HG03108 (cell line): Measurements from ENCODE around the gene TMEM11.

Source experiments
- ATAC-seq: cut with Tn5 transposase; IDR thresholded peaks from one replicate; pipeline ENCODE4 v1.9.1; 2021; ENCODE audit warnings: moderate library complexity; ENCODE audit not compliant: unreplicated experiment

TMEM11 gene

GRCh38 chr17:21214015-21214776, at the start of gene TMEM11:
Gene TMEM11, minus strand, starts transcription at chr17:21214161. Its CDS starts 9 bp downstream, at chr17:21214152.
- ATAC-seq = peak; percentile 89

GRCh38 chr17:21263376-21263775, 49.4 kb upstream of the TMEM11 start:
- no peak for ATAC-seq

- ATAC-seq = no peak
Observed at GRCh38 chr17:21262259-21262993, 48.5 kb upstream of the TMEM11 start.

GRCh38 chr17:21258593-21258992, 44.6 kb upstream of the TMEM11 start:
- ATAC-seq = no peak

GRCh38 chr17:21253646-21254441, 39.9 kb upstream of the TMEM11 start:
- no peak for ATAC-seq

GRCh38 chr17:21252796-21253645, 39.1 kb upstream of the TMEM11 start, which contains the start of gene NATD1:
Gene NATD1, minus strand, starts transcription at chr17:21253410. Its CDS starts 146 bp downstream, at chr17:21253264.
- ATAC-seq = peak; percentile 65

GRCh38 chr17:21252289-21252795, 38.4 kb upstream of the TMEM11 start:
- no peak for ATAC-seq

GRCh38 chr17:21251337-21252010, 37.5 kb upstream of the TMEM11 start:
- ATAC-seq = no peak

GRCh38 chr17:21250854-21251253, 36.9 kb upstream of the TMEM11 start:
- no peak for ATAC-seq

- no peak for ATAC-seq
Observed at GRCh38 chr17:21249920-21250703, 36.2 kb upstream of the TMEM11 start.

- ATAC-seq = no peak
Observed at GRCh38 chr17:21249086-21249795, 35.3 kb upstream of the TMEM11 start.

GRCh38 chr17:21248500-21248899, 34.5 kb upstream of the TMEM11 start:
- ATAC-seq = no peak

GRCh38 chr17:21247552-21248258, 33.7 kb upstream of the TMEM11 start:
- no peak for ATAC-seq

- ATAC-seq = no peak
Observed at GRCh38 chr17:21246698-21247097, 32.7 kb upstream of the TMEM11 start.

GRCh38 chr17:21245639-21246084, 31.7 kb upstream of the TMEM11 start:
- ATAC-seq = no peak

- ATAC-seq = no peak
Observed at GRCh38 chr17:21243516-21244303, 29.7 kb upstream of the TMEM11 start.
